NCI-H2107 (cell line): ENCODE measurements around the gene DHDH.
A peak's percentile ranks its signal among the peaks of the same experiment; 100 is the strongest.

Experiments used
- DNase-seq: peaks from one replicate; lab custom pipeline; 2025; lab: John Stamatoyannopoulos, UW

DHDH gene

GRCh38 chr19:48950830-48951519 is 17.5 kb downstream of the DHDH start:
- DNase-seq, result no peak

GRCh38 chr19:48953141-48953540 is 19.6 kb downstream of the DHDH start:
- DNase-seq, result no peak

- DNase-seq, result no peak
Observed at GRCh38 chr19:48953990-48954594, 20.6 kb downstream of the DHDH start.

GRCh38 chr19:48954595-48955307 is 21.3 kb downstream of the DHDH start, which contains the start of gene BAX:
Gene BAX, plus strand, starts transcription at chr19:48954875. Its CDS starts 54 bp downstream, at chr19:48954929.
- peak; percentile 96 for DNase-seq

- DNase-seq, result no peak
Observed at GRCh38 chr19:48955308-48955958, 21.9 kb downstream of the DHDH start.

- no peak for DNase-seq
Observed at GRCh38 chr19:48958006-48958405, 24.5 kb downstream of the DHDH start.

GRCh38 chr19:48959341-48960239 is 26.1 kb downstream of the DHDH start:
- DNase-seq, result no peak

- no peak for DNase-seq
Observed at GRCh38 chr19:48961051-48961649, 27.7 kb downstream of the DHDH start.

GRCh38 chr19:48961673-48962028 is 28.2 kb downstream of the DHDH start:
- no peak for DNase-seq

- no peak for DNase-seq
Observed at GRCh38 chr19:48962029-48962848, 28.7 kb downstream of the DHDH start.

GRCh38 chr19:48962849-48963165 is 29.3 kb downstream of the DHDH start:
- DNase-seq, result no peak

- no peak for DNase-seq
Observed at GRCh38 chr19:48963371-48964204, 30.1 kb downstream of the DHDH start.

- DNase-seq, result no peak
Observed at GRCh38 chr19:48964205-48965039, 30.9 kb downstream of the DHDH start.

GRCh38 chr19:48965040-48965805 is 31.7 kb downstream of the DHDH start, which contains the start of gene FTL:
Gene FTL, plus strand, starts transcription at chr19:48965309. Its CDS starts 199 bp downstream, at chr19:48965508.
- DNase-seq, result peak; percentile 87

GRCh38 chr19:48965806-48966540 is 32.5 kb downstream of the DHDH start:
- DNase-seq, result peak; percentile 33

GRCh38 chr19:48966541-48967345 is 33.2 kb downstream of the DHDH start:
- no peak for DNase-seq
